Embryonic facial prominence (tissue), 1 donor: ENCODE measurements around the gene ANKRA2.
A peak's percentile ranks its signal among the peaks of the same experiment; 100 is the strongest.
"Not testable (repeated sequence)": the region's sequence is repeated elsewhere in the genome, so short reads cannot be mapped to it uniquely, and the experiment has no call there.

Source experiments
- DNase-seq: peaks from one replicate; pipeline ENCODE4 v3.0.0-alpha.2; 2016; ENCODE audit errors: extremely low spot score

ANKRA2 gene

GRCh38 chr5:73550016-73550415 lies 15.4 kb downstream of the ANKRA2 start:
- DNase-seq: no peak

GRCh38 chr5:73545403-73545779 lies 20.0 kb downstream of the ANKRA2 start:
- no peak for DNase-seq

- no peak for DNase-seq
Observed at GRCh38 chr5:73544429-73545402, 20.7 kb downstream of the ANKRA2 start.

DNA sequence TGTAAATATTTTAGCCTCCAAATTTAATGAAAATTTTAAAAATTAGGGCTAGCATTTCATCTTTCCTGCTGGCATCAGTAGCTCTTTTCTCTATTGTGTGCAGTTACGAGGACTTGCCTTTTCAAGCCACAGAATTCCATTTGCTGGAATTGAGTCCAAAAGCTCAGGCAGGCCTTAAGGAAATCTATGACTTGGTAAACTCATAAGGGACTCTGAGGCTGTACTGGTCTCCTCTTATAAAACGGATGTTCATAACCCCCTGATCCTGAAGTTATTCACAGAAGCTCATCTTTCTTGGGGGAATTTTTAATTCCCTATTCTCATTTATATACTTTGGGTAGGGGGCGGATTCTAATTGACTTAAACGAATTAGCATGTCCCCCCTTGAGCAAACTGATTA lies 23.4 kb downstream of the ANKRA2 start:
- DNase-seq: no peak

GRCh38 chr5:73540192-73540591 lies 25.2 kb downstream of the ANKRA2 start:
- DNase-seq: no peak

DNA sequence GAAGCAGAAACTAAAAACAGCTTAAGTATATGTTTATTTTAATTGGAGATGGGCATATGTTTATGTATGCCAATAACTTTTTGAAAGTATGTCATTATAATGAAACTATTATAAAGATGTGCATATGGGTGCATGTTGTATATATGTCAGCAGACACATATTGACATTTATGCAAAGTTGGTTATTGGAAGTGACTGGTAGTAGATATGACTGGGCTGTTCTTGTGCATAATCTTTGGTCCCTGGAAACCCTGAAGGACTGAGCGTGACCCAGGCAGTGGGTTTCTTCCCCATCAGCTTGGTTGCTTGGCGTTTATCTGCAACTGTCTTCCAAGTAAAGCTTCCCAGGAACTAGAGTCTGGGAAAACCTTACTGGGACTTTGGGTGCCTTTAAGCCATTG lies 25.7 kb downstream of the ANKRA2 start:
- DNase-seq: no peak

DNA sequence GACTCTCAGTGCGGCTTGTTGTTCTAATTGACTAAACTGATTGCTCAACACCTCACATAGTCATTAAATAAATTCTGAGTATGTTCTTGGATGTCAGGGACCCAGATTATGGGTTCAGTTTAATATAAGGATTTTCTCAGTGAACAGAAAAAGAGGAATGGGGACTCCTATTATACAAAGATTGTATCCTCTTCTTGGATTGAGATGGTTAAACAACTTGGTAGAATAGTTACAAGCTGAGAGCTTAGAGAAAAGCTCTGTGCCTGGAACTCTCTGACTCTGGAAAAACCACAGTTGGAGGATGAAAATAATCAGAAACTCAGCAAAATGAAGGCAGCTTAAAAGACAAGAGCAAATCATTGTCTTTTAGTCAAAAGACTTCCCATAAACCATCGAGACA lies 30.5 kb downstream of the ANKRA2 start:
- DNase-seq: no peak

GRCh38 chr5:73534011-73534644 lies 31.3 kb downstream of the ANKRA2 start:
- DNase-seq: no peak

- no peak for DNase-seq
Observed at GRCh38 chr5:73532195-73532594, 33.2 kb downstream of the ANKRA2 start.

GRCh38 chr5:73531356-73531755 lies 34.1 kb downstream of the ANKRA2 start:
- DNase-seq: no peak

- no peak for DNase-seq
Observed at GRCh38 chr5:73529081-73529480, 36.4 kb downstream of the ANKRA2 start.

- no peak for DNase-seq
Observed at GRCh38 chr5:73528248-73528647, 37.2 kb downstream of the ANKRA2 start.

- DNase-seq: no peak
Observed at GRCh38 chr5:73525606-73526203, 39.7 kb downstream of the ANKRA2 start.

- no peak for DNase-seq
Observed at GRCh38 chr5:73523861-73524260, 41.6 kb downstream of the ANKRA2 start.

- no peak for DNase-seq
Observed at GRCh38 chr5:73522989-73523388, 42.5 kb downstream of the ANKRA2 start.

- peak; percentile 47 for DNase-seq
Observed at GRCh38 chr5:73519531-73520283, 45.7 kb downstream of the ANKRA2 start.

DNA sequence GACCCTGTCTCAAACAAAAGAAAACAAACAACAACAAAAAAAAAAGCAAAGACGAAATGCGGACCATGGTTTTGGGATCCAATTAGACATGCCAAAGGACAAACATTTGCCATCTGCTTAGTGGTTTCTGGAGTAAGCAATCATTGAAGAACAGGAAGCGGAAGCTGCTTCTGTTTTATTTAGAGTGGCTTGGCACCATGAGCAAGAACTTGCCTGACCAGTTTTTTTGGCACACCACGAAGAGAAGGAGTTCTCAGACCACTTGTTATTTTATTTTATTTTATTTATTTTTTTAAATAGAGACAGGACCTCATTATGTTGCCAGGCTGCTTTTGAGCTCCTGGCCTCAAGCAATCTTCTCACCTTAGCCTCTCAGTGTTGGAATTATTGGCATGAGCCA lies 50.2 kb downstream of the ANKRA2 start:
- no peak for DNase-seq

GRCh38 chr5:73514418-73514817 lies 51.0 kb downstream of the ANKRA2 start:
- no peak for DNase-seq

DNA sequence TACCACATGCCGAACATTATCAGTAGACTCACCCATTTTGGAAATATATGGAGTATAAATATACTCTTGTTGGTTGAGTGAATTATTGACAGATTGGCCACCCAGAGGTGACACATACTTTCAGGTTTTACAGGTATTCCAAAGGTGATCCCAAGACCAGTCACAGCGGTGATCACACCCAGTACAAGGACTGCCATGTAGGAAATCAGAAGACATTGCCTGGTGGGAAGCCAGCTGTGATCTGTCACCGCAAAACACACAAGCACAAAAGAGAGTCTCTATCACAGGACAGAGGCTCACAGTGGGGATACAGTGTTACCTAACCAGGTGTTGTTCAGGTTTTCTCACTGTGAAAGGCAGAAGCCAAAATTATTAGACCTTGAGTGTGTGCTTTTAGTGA lies 51.4 kb downstream of the ANKRA2 start:
- no peak for DNase-seq

- DNase-seq: not testable (repeated sequence)
Observed at GRCh38 chr5:73508521-73508920, 56.9 kb downstream of the ANKRA2 start.

- no peak for DNase-seq
Observed at GRCh38 chr5:73507062-73507461, 58.4 kb downstream of the ANKRA2 start.

DNA sequence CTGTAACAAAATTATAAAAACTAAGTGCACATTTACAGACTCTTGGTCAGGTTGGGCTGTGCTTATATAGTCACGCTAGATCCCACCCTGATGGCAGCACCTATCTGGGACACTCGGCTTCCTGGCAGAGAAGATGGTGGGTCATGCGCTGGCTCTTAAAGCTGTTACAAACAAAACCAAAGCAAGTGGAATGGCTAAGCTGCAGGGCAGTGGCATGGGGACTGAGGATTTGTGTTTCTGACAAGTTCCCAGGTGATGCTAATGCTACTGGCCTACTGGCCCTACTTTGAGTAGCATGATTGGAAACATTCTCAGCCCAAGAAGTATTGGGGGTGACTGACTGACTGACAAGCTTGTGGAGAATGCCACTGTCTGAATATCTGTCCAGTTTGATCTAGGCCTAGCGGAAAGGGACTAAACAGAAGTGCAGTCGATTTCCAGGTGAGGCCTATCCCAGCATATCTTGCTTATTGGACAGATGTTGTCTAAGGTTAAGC lies 58.9 kb downstream of the ANKRA2 start:
- no peak for DNase-seq
